HepG2 (cell line): ENCODE results near the gene HDDC3. TPM values are rescaled to one million over a fixed set of nuclear protein-coding genes. Genes with fewer than 3 reads are reported as not detected.

Experiments
- ELF3 ChIP-seq: IDR thresholded peaks from 2 replicates; pipeline ENCODE4 v1.6.1; 2016; ENCODE audit warnings: missing genetic modification reagents, missing compliant biosample characterization
- HDAC6 ChIP-seq: fragments of 200-600 bp; sonication (generic); IDR thresholded peaks from 2 replicates; pipeline ENCODE4 v1.7.0; 2017; ENCODE audit warnings: mild to moderate bottlenecking, antibody characterized with exemption, low read length, low read depth
- MED13 ChIP-seq: sonication (generic); formaldehyde crosslinking; IDR thresholded peaks from 2 replicates; pipeline ENCODE4 v1.5.0; 2020; ENCODE audit warnings: missing genetic modification reagents
- MEF2D ChIP-seq: sonication (generic); formaldehyde crosslinking; IDR thresholded peaks from 2 replicates; pipeline ENCODE4 v1.5.1; 2020; ENCODE audit warnings: mild to moderate bottlenecking, missing genetic modification reagents
- NFAT5 ChIP-seq: sonication (generic); formaldehyde crosslinking; IDR thresholded peaks from 2 replicates; pipeline ENCODE4 v1.4.0; 2020; ENCODE audit warnings: missing genetic modification reagents
- RELA ChIP-seq: sonication (generic); formaldehyde crosslinking; IDR thresholded peaks from 2 replicates; pipeline ENCODE4 v1.4.0; 2020; ENCODE audit warnings: missing genetic modification reagents
- SATB2 ChIP-seq: sonication (generic); formaldehyde crosslinking; IDR thresholded peaks from 2 replicates; pipeline ENCODE4 v1.5.0; 2020; ENCODE audit warnings: missing genetic modification reagents
- ZBTB21 ChIP-seq: sonication (generic); formaldehyde crosslinking; IDR thresholded peaks from 2 replicates; pipeline ENCODE4 v1.4.0; 2020; ENCODE audit warnings: missing genetic modification reagents
- ZNF207 ChIP-seq: fragments of 450-650 bp; IDR thresholded peaks from 2 replicates; pipeline ENCODE4 v1.6.1; 2016; ENCODE audit warnings: antibody characterized with exemption, borderline replicate concordance
- ZNF362 ChIP-seq: sonication (generic); formaldehyde crosslinking; IDR thresholded peaks from 2 replicates; pipeline ENCODE4 v1.4.0; 2020; ENCODE audit warnings: missing genetic modification reagents, mild to moderate bottlenecking, borderline replicate concordance
- ZNF574 ChIP-seq: sonication (generic); formaldehyde crosslinking; IDR thresholded peaks from 2 replicates; pipeline ENCODE4 v1.4.0; 2020; ENCODE audit warnings: missing genetic modification reagents
- polyA plus RNA-seq, 8 experiments: library from polyadenylated mRNA; depleted of rRNA in 3 of 8; stranded (reverse) in 7 of 8; unstranded in 1 of 8; fragments of >200 nt; fragmentation: Illumina TruSeq in 4 of 8; extraction: Trizol in 4 of 8; gene quantifications; 2 replicates each; pipeline versions ENCODE4 v1.2.1 to v1.2.3, GENCODE V29; 2011 to 2016; ENCODE audit warnings: low read depth in 4 of 8, missing spikeins in 1 of 8, mixed read lengths in 1 of 8; ENCODE audit not compliant: insufficient read depth in 1 of 8
- total RNA-seq, 5 experiments: library from RNA; depleted of rRNA; stranded (reverse); fragments of >200 nt; fragmentation: Illumina TruSeq; extraction: Trizol; gene quantifications; 2 replicates each; pipeline ENCODE4 v1.2.3, GENCODE V29; 2016; ENCODE audit warnings: low read depth in 1 of 5
- TF ChIP-seq, protein P1 (sequence below): sonication (generic); formaldehyde crosslinking; IDR thresholded peaks from 2 replicates; pipeline ENCODE4 v1.4.0; 2020; ENCODE audit warnings: mild to moderate bottlenecking, missing genetic modification reagents

Gene HDDC3
- total and polyA plus RNA-seq, 2 of the 13 experiments (the other 11 are each of a cell fraction or from before 2014, with no cell fraction given) = 18.7 to 28.3 TPM

DNA sequence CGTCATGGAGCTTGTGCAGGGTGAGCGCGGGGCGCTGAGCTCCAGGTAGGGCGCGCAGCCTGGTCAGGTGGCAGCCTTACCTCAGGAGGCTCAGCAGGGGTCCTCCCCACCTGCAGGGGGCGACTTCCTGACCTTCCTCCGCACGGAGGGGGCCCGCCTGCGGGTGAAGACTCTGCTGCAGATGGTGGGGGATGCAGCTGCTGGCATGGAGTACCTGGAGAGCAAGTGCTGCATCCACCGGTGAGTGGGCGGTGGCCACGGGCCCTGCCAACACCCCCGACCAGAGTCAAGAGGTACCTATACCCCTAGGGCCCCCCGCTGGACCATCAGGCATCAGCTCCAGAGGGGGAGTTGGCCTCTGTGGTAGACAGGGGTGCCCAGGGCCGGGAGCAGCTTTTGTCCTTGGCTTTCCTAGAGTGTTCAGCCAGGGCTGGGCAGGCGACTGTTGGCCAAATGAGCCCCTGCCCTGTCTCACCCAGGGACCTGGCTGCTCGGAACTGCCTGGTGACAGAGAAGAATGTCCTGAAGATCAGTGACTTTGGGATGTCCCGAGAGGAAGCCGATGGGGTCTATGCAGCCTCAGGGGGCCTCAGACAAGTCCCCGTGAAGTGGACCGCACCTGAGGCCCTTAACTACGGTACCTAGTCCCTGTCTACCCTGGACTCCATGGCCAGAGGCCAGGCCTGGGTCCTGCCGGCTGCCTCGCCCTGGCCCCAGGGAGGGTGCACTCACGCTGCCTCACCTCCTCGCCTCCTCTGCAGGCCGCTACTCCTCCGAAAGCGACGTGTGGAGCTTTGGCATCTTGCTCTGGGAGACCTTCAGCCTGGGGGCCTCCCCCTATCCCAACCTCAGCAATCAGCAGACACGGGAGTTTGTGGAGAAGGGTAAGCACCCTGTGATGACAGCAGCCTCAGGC, 38.9 kb downstream of the HDDC3 start (continued):
- TF ChIP-seq, protein P1, sequence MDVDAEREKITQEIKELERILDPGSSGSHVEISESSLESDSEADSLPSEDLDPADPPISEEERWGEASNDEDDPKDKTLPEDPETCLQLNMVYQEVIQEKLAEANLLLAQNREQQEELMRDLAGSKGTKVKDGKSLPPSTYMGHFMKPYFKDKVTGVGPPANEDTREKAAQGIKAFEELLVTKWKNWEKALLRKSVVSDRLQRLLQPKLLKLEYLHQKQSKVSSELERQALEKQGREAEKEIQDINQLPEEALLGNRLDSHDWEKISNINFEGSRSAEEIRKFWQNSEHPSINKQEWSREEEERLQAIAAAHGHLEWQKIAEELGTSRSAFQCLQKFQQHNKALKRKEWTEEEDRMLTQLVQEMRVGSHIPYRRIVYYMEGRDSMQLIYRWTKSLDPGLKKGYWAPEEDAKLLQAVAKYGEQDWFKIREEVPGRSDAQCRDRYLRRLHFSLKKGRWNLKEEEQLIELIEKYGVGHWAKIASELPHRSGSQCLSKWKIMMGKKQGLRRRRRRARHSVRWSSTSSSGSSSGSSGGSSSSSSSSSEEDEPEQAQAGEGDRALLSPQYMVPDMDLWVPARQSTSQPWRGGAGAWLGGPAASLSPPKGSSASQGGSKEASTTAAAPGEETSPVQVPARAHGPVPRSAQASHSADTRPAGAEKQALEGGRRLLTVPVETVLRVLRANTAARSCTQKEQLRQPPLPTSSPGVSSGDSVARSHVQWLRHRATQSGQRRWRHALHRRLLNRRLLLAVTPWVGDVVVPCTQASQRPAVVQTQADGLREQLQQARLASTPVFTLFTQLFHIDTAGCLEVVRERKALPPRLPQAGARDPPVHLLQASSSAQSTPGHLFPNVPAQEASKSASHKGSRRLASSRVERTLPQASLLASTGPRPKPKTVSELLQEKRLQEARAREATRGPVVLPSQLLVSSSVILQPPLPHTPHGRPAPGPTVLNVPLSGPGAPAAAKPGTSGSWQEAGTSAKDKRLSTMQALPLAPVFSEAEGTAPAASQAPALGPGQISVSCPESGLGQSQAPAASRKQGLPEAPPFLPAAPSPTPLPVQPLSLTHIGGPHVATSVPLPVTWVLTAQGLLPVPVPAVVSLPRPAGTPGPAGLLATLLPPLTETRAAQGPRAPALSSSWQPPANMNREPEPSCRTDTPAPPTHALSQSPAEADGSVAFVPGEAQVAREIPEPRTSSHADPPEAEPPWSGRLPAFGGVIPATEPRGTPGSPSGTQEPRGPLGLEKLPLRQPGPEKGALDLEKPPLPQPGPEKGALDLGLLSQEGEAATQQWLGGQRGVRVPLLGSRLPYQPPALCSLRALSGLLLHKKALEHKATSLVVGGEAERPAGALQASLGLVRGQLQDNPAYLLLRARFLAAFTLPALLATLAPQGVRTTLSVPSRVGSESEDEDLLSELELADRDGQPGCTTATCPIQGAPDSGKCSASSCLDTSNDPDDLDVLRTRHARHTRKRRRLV (CRISPR knock-in tag) = no peak
- TF ChIP-seq ELF3 (CRISPR knock-in tag) (no peak), RELA (CRISPR knock-in tag) (no peak), SATB2 (CRISPR knock-in tag) (no peak), ZNF574 (peak; percentile 99), MED13 (CRISPR knock-in tag) (no peak), ZBTB21 (CRISPR knock-in tag) (no peak), NFAT5 (no peak), HDAC6 (no peak), ZNF362 (no peak), ZNF207 (no peak), MEF2D (CRISPR knock-in tag) (0 out of 2 replicates have a peak, but pooled peaks have one; percentile 29)
